Measurements from ENCODE around the gene TSPAN10. TPM values are rescaled to one million over a fixed set of nuclear protein-coding genes. Genes with fewer than 3 reads are reported as not detected.
"Not testable (repeated sequence)": the region's sequence is repeated elsewhere in the genome, so short reads cannot be mapped to it uniquely, and the experiment has no call there.

TSPAN10 gene
- total RNA-seq, 1 donor = 4.5 TPM

DNA sequence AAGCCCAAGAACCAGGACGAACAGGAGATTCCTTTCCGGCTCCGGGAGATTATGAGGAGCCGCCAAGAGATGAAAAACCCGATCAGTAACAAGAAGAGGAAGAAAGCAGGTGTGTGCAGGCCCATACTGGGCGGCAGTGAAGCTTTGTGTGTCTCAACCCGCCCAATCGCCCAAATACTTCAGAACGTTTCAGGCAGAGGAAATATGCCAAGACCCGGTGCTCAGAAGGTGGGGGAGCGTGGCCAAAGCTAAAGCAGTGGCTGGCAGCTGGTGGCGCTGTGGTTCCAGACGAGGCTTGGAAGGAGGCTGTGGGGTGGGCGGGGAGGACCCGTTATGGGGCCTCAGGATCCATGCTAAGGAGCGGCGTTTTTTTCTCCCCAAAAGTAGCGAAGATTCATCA, 30.8 kb downstream of the TSPAN10 start:
- TF ChIP-seq, protein P1, sequence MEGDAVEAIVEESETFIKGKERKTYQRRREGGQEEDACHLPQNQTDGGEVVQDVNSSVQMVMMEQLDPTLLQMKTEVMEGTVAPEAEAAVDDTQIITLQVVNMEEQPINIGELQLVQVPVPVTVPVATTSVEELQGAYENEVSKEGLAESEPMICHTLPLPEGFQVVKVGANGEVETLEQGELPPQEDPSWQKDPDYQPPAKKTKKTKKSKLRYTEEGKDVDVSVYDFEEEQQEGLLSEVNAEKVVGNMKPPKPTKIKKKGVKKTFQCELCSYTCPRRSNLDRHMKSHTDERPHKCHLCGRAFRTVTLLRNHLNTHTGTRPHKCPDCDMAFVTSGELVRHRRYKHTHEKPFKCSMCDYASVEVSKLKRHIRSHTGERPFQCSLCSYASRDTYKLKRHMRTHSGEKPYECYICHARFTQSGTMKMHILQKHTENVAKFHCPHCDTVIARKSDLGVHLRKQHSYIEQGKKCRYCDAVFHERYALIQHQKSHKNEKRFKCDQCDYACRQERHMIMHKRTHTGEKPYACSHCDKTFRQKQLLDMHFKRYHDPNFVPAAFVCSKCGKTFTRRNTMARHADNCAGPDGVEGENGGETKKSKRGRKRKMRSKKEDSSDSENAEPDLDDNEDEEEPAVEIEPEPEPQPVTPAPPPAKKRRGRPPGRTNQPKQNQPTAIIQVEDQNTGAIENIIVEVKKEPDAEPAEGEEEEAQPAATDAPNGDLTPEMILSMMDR (IDR thresholded peaks at IDR 0.05; ENCODE audit: insufficient read depth, low read length) = no peak
- H3K4me3 ChIP-seq (ENCODE audit: low read depth, low read length) = peak overlapping the region; percentile 35
- no peak for DNase-seq (ENCODE audit: low read depth)

DNA sequence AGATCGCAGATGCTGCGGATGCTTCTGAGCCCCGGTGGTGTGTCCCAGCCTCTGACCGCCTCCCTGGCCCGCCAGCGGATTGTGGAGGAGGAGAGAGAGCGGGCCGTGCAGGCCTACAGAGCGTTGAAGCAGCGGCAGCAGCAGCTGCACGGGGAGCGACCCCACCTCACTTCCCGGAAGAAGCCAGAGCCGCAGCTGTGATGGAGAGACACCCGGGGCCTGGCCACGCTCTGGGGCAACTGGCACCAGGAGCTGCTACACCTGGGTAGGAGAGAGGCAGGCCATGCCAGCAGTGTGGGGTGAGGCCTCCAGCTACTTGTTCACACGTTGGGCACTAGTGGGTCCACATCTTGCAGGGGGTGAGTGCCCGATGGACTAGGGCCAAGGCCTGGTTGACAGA, 35.5 kb downstream of the TSPAN10 start:
- TF ChIP-seq, protein P1 (IDR thresholded peaks at IDR 0.05; ENCODE audit: insufficient read depth, low read length) = no peak

DNA sequence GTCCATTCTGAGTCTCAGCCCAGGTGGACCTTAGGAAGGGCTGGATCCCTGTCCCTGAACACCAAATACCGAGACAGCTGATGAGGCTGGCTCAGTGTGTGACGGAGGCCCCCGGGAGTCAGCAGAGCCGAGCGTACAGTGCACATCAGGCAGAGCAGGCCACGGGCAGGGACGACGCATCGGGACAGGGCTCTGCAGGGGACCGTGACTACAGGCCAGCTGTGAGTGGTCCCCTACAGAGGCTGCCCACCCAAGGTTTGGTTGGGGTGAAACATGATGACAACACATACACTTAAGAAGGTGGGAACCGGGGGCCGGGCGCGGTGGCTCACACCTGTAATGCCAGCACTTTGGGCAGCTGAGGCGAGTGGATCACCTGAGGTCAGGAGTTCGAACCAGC, 36.0 kb downstream of the TSPAN10 start:
- TF ChIP-seq, protein P1 (IDR thresholded peaks at IDR 0.05; ENCODE audit: insufficient read depth, low read length) = no peak
- no peak for DNase-seq (ENCODE audit: low read depth)
- no peak overlapping the region for H3K4me3 ChIP-seq (ENCODE audit: low read depth, low read length)

More for the DNA sequence above, 35.5 kb downstream of the TSPAN10 start:
- no peak overlapping the region for H3K4me3 ChIP-seq (ENCODE audit: low read depth, low read length)
- DNase-seq (ENCODE audit: low read depth) = no peak

DNA sequence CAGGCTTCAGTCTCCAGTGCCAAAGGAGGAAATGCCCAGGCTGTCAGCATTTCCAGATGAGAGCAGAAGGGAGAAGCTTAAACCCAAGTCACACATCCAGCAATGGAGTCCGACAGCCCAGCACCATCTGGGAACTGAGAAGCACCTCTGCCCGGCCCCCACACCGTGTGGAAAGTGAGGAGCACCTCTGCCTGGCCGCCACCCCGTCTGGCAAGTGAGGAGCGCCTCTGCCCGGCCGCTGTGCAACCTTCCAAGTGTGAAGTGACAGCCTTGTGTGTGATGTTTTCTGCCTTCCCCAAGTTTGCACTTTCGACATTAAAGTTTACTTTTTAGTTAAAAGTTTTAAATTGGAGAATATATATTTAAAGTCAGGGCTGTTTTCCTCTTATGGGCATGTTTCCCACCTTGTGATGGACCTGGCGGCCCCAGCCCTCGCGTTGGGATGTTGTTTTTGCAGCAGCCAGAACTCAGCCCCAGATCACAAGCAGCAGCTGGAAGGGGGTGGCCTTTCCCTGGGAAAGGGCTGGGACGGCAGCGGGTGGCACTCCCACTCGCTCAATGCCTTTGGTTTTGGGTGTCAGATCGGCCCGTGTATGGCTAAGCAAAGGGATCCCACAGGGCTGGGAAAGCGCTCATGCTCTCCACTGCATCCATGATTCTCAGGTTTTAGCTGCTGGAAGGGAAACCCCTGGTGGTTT, 36.7 kb downstream of the TSPAN10 start:
- H3K4me3 ChIP-seq (ENCODE audit: low read depth, low read length) = no peak overlapping the region
- DNase-seq (ENCODE audit: low read depth) = no peak
- TF ChIP-seq, protein P1 (IDR thresholded peaks at IDR 0.05; ENCODE audit: insufficient read depth, low read length) = no peak

DNA sequence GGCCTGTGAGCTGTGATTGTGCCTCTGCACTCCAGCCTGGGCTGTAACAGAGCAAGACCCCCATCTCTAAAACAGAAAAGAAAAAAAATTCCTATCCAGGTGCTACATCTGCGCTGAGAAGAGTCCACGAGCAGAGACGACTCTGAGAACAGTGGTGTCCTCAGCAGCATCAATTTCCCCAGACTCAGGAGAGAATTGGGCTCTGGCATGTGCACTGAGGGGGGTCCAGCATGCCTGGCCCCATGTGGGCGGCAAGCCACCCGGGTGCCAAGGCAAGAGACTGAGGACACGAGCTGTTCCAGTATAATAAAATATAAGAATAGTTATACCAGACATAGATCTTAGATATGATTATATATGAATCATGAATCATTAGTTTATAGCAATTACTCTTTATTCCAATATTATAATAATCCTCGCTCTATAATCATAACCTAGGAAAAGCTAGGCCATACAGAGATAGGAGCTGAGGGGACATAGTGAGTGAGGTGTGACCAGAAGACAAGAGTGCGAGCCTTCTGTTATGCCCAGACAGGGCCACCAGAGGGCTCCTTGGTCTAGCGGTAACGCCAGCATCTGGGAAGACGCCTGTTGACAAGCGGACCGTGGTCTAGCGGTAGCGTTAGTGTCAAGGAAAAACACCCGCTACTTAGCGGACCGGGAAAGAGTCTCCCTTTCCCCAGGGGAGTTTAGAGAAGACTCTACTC, 38.7 kb downstream of the TSPAN10 start:
- H3K4me3 ChIP-seq (ENCODE audit: low read depth, low read length) = not testable (repeated sequence)
- TF ChIP-seq, protein P1 (IDR thresholded peaks at IDR 0.05; ENCODE audit: insufficient read depth, low read length) = peak; percentile 55
- peak; percentile 43 for DNase-seq (ENCODE audit: low read depth)

DNA sequence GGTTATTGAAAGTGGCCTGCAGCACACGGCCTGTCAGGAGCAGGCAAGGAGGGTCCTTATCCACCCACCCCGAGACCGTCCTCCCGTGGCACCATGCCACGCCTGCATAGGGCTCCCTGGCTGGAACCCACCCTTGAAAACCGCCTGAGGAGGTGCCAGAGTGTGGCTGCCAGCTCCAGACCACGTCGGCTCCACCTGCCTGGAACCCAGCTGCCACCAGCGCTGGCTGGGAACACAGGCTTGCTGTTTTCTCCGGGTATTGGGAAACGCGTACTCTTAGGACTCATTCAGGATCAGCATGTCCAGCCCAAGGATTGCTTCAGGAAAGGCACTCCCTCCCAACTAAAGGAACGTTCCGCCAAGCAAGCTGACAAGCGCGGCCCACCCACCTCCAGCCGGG, 39.9 kb downstream of the TSPAN10 start:
- DNase-seq (ENCODE audit: low read depth) = no peak
- TF ChIP-seq, protein P1 (IDR thresholded peaks at IDR 0.05; ENCODE audit: insufficient read depth, low read length) = no peak
- no peak overlapping the region for H3K4me3 ChIP-seq (ENCODE audit: low read depth, low read length)
